Adrenal gland (tissue), 12 donors: ENCODE results near the gene GJD4. TPM values are rescaled to one million over a fixed set of nuclear protein-coding genes. Genes with fewer than 3 reads are reported as not detected.

ENCODE experiments used
- DNase-seq, 7 donors: peaks; one replicate each; pipeline ENCODE4 v3.0.0-alpha.2; 2019 to 2020
- H3K27ac ChIP-seq, 5 donors: fragments of 200-600 bp; sonication (generic) in 4 of 5; 1 replicate in 3 of 5; 2 replicates in 2 of 5; pipeline versions ENCODE4 v1.5.1 to v1.8.0; 2016 to 2020; ENCODE audit warnings: mild to moderate bottlenecking in 1 of 5
- H3K27me3 ChIP-seq: fragments of 200-600 bp; 2 replicates; pipeline ENCODE4 v1.8.0; 2021
- H3K36me3 ChIP-seq, 2 donors: fragments of 200-600 bp; replicated peaks in 1 of 2; 1 replicate in 1 of 2; 2 replicates in 1 of 2; pipeline versions ENCODE4 v1.5.1 to v1.8.0; 2018 to 2022
- H3K4me1 ChIP-seq, 2 donors: fragments of 200-600 bp; replicated peaks in 1 of 2; 1 replicate in 1 of 2; 2 replicates in 1 of 2; pipeline versions ENCODE4 v1.5.1 to v1.8.0; 2018 to 2021
- H3K4me3 ChIP-seq, 4 donors: fragments of 200-600 bp; sonication (generic) in 3 of 4; one replicate each; pipeline ENCODE4 v1.5.1; 2016 to 2018
- H3K9me3 ChIP-seq, 3 donors: fragments of 200-600 bp; sonication (generic) in 1 of 3; replicated peaks in 1 of 3; 1 replicate in 2 of 3; 2 replicates in 1 of 3; pipeline versions ENCODE4 v1.5.1 to v1.8.0; 2016 to 2021
- POLR2A ChIP-seq, 2 donors: fragments of 450-650 bp; IDR thresholded peaks; one replicate each; pipeline ENCODE4 v1.6.1; 2017; ENCODE audit warnings: antibody characterized with exemption in 2 of 2, mild to moderate bottlenecking in 2 of 2, moderate library complexity in 1 of 2
- WGBS, 4 donors: extraction: QIAGEN DNeasy Blood & Tissue Kit in 2 of 4; methylation state at CpG; one replicate each; pipeline versions ENCODE4 v1.1.5 to v1.1.7; 2013 to 2017; 5-methylcytosine and 5-hydroxymethylcytosine counted together
- intact Hi-C, 2 donors: fragments of 100-400 bp; cut with DNase I; formaldehyde crosslinking; loops; one replicate each; pipeline versions ENCODE4 v1.14.1 to v1.15.0; 2022 to 2023
- polyA plus RNA-seq, 3 donors: library from polyadenylated mRNA; stranded (reverse); fragments of 200-250 nt in 2 of 3; fragments of 350-450 nt in 1 of 3; fragmentation: Illumina TruSeq in 1 of 3; extraction: RNeasy Lipid Tissue Mini Kit (QIAGEN cat#74804) in 1 of 3; gene quantifications; one replicate each; pipeline ENCODE4 v1.2.3, GENCODE V29; 2013 to 2014
- total RNA-seq, 9 donors: library from RNA; depleted of rRNA in 4 of 9; stranded (reverse); fragments of >200 nt in 4 of 9; fragments of 120-200 nt in 1 of 9; fragmentation: NEBNext Ultra II Directional in 1 of 9; extraction: Animal tissue kit (Norgen Biotek cat#: 25700) in 1 of 9; gene quantifications; one replicate each; pipeline versions ENCODE4 v1.1.0 to v1.2.4, GENCODE V29; 2013 to 2023
- TF ChIP-seq, protein P1 (sequence below), 6 experiments: fragments of 450-650 bp in 4 of 6; fragments of 200-600 bp in 2 of 6; sonication (generic) in 1 of 6; IDR thresholded peaks; 1 replicate in 5 of 6; 2 replicates in 1 of 6; pipeline versions ENCODE4 v1.5.1 to v1.8.0; 2016 to 2021; ENCODE audit warnings: antibody characterized with exemption in 6 of 6, mild to moderate bottlenecking in 2 of 6, moderate library complexity in 1 of 6
- donor health status: healthy with polysubstance abuse.
- donor health status: Bipolar disorder and iron deficiency.
- donor health status: DM: yes; HTN: yes; CAD: no.
- donor health status: DM: no; HTN: no; CAD: no.
- donor health status: DM: no; HTN: no; CAD: no.
- donor health status: DM: yes; HTN: yes; CAD: no.

Gene GJD4
- total and polyA plus RNA-seq, 12 donors: not detected

- no peak for DNase-seq
- intact Hi-C loops: no loop called here
- no peak for TF ChIP-seq POLR2A (IDR thresholded peaks at IDR 0.05)
- TF ChIP-seq, protein P1, sequence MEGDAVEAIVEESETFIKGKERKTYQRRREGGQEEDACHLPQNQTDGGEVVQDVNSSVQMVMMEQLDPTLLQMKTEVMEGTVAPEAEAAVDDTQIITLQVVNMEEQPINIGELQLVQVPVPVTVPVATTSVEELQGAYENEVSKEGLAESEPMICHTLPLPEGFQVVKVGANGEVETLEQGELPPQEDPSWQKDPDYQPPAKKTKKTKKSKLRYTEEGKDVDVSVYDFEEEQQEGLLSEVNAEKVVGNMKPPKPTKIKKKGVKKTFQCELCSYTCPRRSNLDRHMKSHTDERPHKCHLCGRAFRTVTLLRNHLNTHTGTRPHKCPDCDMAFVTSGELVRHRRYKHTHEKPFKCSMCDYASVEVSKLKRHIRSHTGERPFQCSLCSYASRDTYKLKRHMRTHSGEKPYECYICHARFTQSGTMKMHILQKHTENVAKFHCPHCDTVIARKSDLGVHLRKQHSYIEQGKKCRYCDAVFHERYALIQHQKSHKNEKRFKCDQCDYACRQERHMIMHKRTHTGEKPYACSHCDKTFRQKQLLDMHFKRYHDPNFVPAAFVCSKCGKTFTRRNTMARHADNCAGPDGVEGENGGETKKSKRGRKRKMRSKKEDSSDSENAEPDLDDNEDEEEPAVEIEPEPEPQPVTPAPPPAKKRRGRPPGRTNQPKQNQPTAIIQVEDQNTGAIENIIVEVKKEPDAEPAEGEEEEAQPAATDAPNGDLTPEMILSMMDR (IDR thresholded peaks at IDR 0.05): no peak
Observed at GRCh38 chr10:35657621-35658020, 52.5 kb downstream of the GJD4 start.

More at GRCh38 chr10:35657621-35658020, 52.5 kb downstream of the GJD4 start:
- WGBS, 4 donors: 77 to 86% (median 83%) methylated on average over 5 of the region's 5 CpGs
- Histone ChIP-seq H3K9me3 (no peaks in the 10 kb centered on the region), H3K27me3 (no peaks in the 10 kb centered on the region), H3K4me1 (no peaks in the 10 kb centered on the region), H3K36me3 (no peaks in the 10 kb centered on the region), H3K27ac (no peak overlapping the region), H3K4me3 (no peak overlapping the region)

Other genes with a start within 250 kb of the GJD4 start
- gene FZD8, start 37.0 kb downstream of the GJD4 start, total RNA-seq: 1 to 10 TPM; 2.8 to 5.9 (median 3.9) TPM
- 1 to 10 TPM in 2 of 3 donors, under 1 TPM in 1; 0.97 to 2.3 (median 1.0) TPM for gene FZD8, start 37.0 kb downstream of the GJD4 start, polyA plus RNA-seq